Retinal pigment epithelial cell (primary cell): Measurements from ENCODE around the gene NAA15.

Source experiments
- DNase-seq: peaks from one replicate; pipeline ENCODE4 v3.0.0-alpha.2; 2010; ENCODE audit warnings: low read depth
- H3K4me3 ChIP-seq: 2 replicates; pipeline ENCODE4 v1.5.1; 2011; ENCODE audit warnings: mild to moderate bottlenecking, low read length, control low read depth, moderate library complexity
- TF ChIP-seq, protein P1 (sequence below): conservative IDR thresholded peaks from 2 replicates; pipeline ENCODE4 v1.5.1; 2011; ENCODE audit warnings: low read depth, low read length, control low read depth, inconsistent platforms

The NAA15 gene

DNA sequence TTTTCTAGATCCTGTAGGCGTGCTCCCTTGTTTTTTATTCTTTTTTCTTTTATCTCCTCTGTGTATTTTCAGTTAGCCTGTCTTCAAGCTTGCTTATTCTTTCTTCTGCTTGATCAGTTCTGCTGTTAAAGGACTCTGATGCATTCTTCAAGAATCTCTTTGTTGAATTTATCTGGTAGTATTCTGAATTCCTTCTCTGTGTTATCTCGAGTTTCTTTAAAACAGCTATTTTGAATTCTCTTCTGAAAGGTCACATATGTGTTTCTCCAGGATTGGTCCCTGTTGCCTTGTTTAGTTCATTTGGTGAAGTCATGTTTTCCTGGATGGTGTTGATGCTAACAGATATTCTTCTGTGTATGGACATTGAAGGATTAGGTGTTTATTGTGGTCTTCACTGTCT is 167.9 kb downstream of the NAA15 start:
- H3K4me3 ChIP-seq, result no peak overlapping the region
- TF ChIP-seq, protein P1, sequence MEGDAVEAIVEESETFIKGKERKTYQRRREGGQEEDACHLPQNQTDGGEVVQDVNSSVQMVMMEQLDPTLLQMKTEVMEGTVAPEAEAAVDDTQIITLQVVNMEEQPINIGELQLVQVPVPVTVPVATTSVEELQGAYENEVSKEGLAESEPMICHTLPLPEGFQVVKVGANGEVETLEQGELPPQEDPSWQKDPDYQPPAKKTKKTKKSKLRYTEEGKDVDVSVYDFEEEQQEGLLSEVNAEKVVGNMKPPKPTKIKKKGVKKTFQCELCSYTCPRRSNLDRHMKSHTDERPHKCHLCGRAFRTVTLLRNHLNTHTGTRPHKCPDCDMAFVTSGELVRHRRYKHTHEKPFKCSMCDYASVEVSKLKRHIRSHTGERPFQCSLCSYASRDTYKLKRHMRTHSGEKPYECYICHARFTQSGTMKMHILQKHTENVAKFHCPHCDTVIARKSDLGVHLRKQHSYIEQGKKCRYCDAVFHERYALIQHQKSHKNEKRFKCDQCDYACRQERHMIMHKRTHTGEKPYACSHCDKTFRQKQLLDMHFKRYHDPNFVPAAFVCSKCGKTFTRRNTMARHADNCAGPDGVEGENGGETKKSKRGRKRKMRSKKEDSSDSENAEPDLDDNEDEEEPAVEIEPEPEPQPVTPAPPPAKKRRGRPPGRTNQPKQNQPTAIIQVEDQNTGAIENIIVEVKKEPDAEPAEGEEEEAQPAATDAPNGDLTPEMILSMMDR, result no peak
- no peak for DNase-seq
